Keratinocyte (primary cell): ENCODE measurements around the gene MTA1. TPM values are rescaled to one million over a fixed set of nuclear protein-coding genes. Genes with fewer than 3 reads are reported as not detected.

Experiments used
- DNase-seq: peaks from one replicate; pipeline ENCODE4 v3.0.0-alpha.2; 2011; ENCODE audit warnings: low read depth, missing footprints, low spot score
- FAIRE-seq: peaks from 2 replicates; lab custom pipeline; 2011; peaks lifted over from hg19 to GRCh38; lab: Jason Lieb, UNC
- H2AFZ ChIP-seq: 2 replicates; pipeline ENCODE4 v1.6.0; 2012; ENCODE audit warnings: low read length, control low read depth, inconsistent platforms; ENCODE audit not compliant: control insufficient read depth
- H3K27ac ChIP-seq: 2 replicates; pipeline ENCODE4 v1.5.1; 2011; ENCODE audit warnings: low read length; ENCODE audit not compliant: control insufficient read depth, insufficient read depth
- H3K27me3 ChIP-seq: 3 replicates; pipeline ENCODE4 v1.6.0; 2011; ENCODE audit warnings: low read length; ENCODE audit not compliant: control insufficient read depth, insufficient read depth; ENCODE audit errors: extremely low read depth
- H3K36me3 ChIP-seq, 2 experiments: 2 replicates in 1 of 2; 3 replicates in 1 of 2; pipeline ENCODE4 v1.5.1; 2011; ENCODE audit warnings: low read length in 2 of 2, mild to moderate bottlenecking in 1 of 2; ENCODE audit not compliant: control insufficient read depth in 2 of 2, insufficient read depth in 2 of 2; ENCODE audit errors: extremely low read depth in 1 of 2
- H3K4me1 ChIP-seq: 3 replicates; pipeline ENCODE4 v1.5.1; 2011; ENCODE audit warnings: low read length; ENCODE audit not compliant: control insufficient read depth, insufficient read depth; ENCODE audit errors: extremely low read depth
- H3K4me2 ChIP-seq: 3 replicates; pipeline ENCODE4 v1.6.0; 2011; ENCODE audit warnings: low read depth, low read length; ENCODE audit not compliant: control insufficient read depth, insufficient read depth; ENCODE audit errors: extremely low read depth
- H3K4me3 ChIP-seq, 3 experiments: fragments of 200-600 bp in 1 of 3; sonication (generic) in 1 of 3; 2 replicates in 2 of 3; 3 replicates in 1 of 3; pipeline ENCODE4 v1.5.1; 2011 to 2016; ENCODE audit warnings: low read length in 3 of 3, mild to moderate bottlenecking in 3 of 3, control low read depth in 2 of 3, inconsistent platforms in 1 of 3, low read depth in 1 of 3, mixed read lengths in 1 of 3, mixed run types in 1 of 3, moderate library complexity in 1 of 3; ENCODE audit not compliant: control insufficient read depth in 2 of 3, insufficient read depth in 2 of 3; ENCODE audit errors: extremely low read depth in 1 of 3
- H3K79me2 ChIP-seq: 2 replicates; pipeline ENCODE4 v1.6.0; 2012; ENCODE audit warnings: low read length; ENCODE audit not compliant: control insufficient read depth, insufficient read depth
- H3K9ac ChIP-seq: 3 replicates; pipeline ENCODE4 v1.6.0; 2011; ENCODE audit warnings: low read length; ENCODE audit not compliant: control insufficient read depth, insufficient read depth; ENCODE audit errors: extremely low read depth
- H3K9me1 ChIP-seq: 3 replicates; pipeline ENCODE4 v1.6.0; 2011; ENCODE audit warnings: low read length; ENCODE audit not compliant: control insufficient read depth, insufficient read depth; ENCODE audit errors: extremely low read depth
- H3K9me3 ChIP-seq: 2 replicates; pipeline ENCODE4 v1.5.1; 2012; ENCODE audit warnings: low read depth, low read length; ENCODE audit not compliant: control insufficient read depth
- H4K20me1 ChIP-seq: 3 replicates; pipeline ENCODE4 v1.6.0; 2011; ENCODE audit warnings: low read length; ENCODE audit not compliant: control insufficient read depth, insufficient read depth; ENCODE audit errors: extremely low read depth
- CTCF ChIP-seq, 3 experiments: IDR thresholded peaks in 1 of 3; conservative IDR thresholded peaks in 1 of 3; optimal IDR thresholded peaks in 1 of 3; 2 replicates in 2 of 3; 3 replicates in 1 of 3; pipeline versions ENCODE3 to v1.5.1; 2011; ENCODE audit warnings: low read length in 3 of 3, mild to moderate bottlenecking in 3 of 3, moderate library complexity in 2 of 3, control low read depth in 1 of 3, inconsistent platforms in 1 of 3; ENCODE audit not compliant: insufficient read depth in 2 of 3; ENCODE audit errors: extremely low read depth in 1 of 3
- EZH2 ChIP-seq: IDR thresholded peaks from one replicate; pipeline ENCODE4 v1.6.1; 2012; ENCODE audit warnings: inconsistent platforms, mild to moderate bottlenecking, low read length, moderate library complexity
- dilution Hi-C: fragments of 300-500 bp; cut with MboI; formaldehyde crosslinking; loops from one replicate; pipeline ENCODE4 v1.7.0; 2020; ENCODE audit warnings: low sequenced_read_pairs; ENCODE audit not compliant: extremely low pct_ligation_motif_present
- polyA plus RNA-seq, 5 experiments: library from polyadenylated mRNA; depleted of rRNA in 3 of 5; stranded (reverse) in 3 of 5; stranded (forward) in 1 of 5; unstranded in 1 of 5; fragments of >200 nt; gene quantifications; 1 replicate in 1 of 5; 2 replicates in 3 of 5; 3 replicates in 1 of 5; pipeline versions ENCODE4 v1.2.1 to v1.2.3, GENCODE V29; 2011 to 2012; ENCODE audit warnings: missing spikeins in 2 of 5, low read depth in 1 of 5, low replicate concordance in 1 of 5

MTA1 gene
- polyA plus RNA-seq, 1 donor (not counting 4 experiments of a cell fraction or from before 2014, with no cell fraction given): 33.6 TPM

- no peak for TF ChIP-seq EZH2
- TF ChIP-seq CTCF (optimal IDR thresholded peaks at IDR 0.05 in 1 of 3, IDR thresholded peaks at IDR 0.05 in 1 of 3, conservative IDR thresholded peaks at IDR 0.05 in 1 of 3; ENCODE audit: extremely low read depth in 1 of 3, insufficient read depth in 2 of 3, low read length in 3 of 3): no peak
- no peaks in the 10 kb centered on the region for H3K27me3 ChIP-seq
- H3K9ac ChIP-seq: no peak overlapping the region
- no peak for FAIRE-seq
- no peaks in the 10 kb centered on the region for H3K9me3 ChIP-seq
- no peak overlapping the region for H3K27ac ChIP-seq
- H3K9me1 ChIP-seq: no peaks in the 10 kb centered on the region
- no peaks in the 10 kb centered on the region for H3K79me2 ChIP-seq
- no peak overlapping the region for H3K4me2 ChIP-seq
- no peak overlapping the region for H3K4me3 ChIP-seq
- peaks cover 16 to 44% of the 10 kb centered on the region in 2 experiments for H3K36me3 ChIP-seq
- dilution Hi-C loops: no loop called here
- no peak for DNase-seq
- no peak overlapping the region for H2AFZ ChIP-seq
- H4K20me1 ChIP-seq: no peaks in the 10 kb centered on the region
- no peaks in the 10 kb centered on the region for H3K4me1 ChIP-seq
Measured at GRCh38 chr14:105453847-105454246, 34.2 kb downstream of the MTA1 start.

GRCh38 chr14:105455086-105455640 lies 35.5 kb downstream of the MTA1 start:
- peaks cover 13 to 42% of the 10 kb centered on the region in 2 experiments for H3K36me3 ChIP-seq
- H2AFZ ChIP-seq: no peak overlapping the region
- no peak overlapping the region for H3K27ac ChIP-seq
- no peaks in the 10 kb centered on the region for H4K20me1 ChIP-seq
- no peak overlapping the region for H3K4me3 ChIP-seq
- dilution Hi-C loops: no loop called here
- H3K27me3 ChIP-seq: no peaks in the 10 kb centered on the region
- no peaks in the 10 kb centered on the region for H3K9me3 ChIP-seq
- no peaks in the 10 kb centered on the region for H3K79me2 ChIP-seq
- no peak overlapping the region for H3K9ac ChIP-seq
- no peaks in the 10 kb centered on the region for H3K9me1 ChIP-seq
- TF ChIP-seq EZH2 (no peak), CTCF (optimal IDR thresholded peaks at IDR 0.05 in 1 of 3, IDR thresholded peaks at IDR 0.05 in 1 of 3, conservative IDR thresholded peaks at IDR 0.05 in 1 of 3; ENCODE audit: extremely low read depth in 1 of 3, insufficient read depth in 2 of 3, low read length in 3 of 3) (no peak)
- H3K4me2 ChIP-seq: no peak overlapping the region
- DNase-seq: no peak
- FAIRE-seq: no peak
- no peaks in the 10 kb centered on the region for H3K4me1 ChIP-seq
